Activated T-cell treated with anti-CD3 and anti-CD28 coated beads, Interleukin-2, amount 50 U/mL, for 24 hours (primary cell): ENCODE data around the gene SLC10A3.

Experiments used
- DNase-seq: peaks from one replicate; pipeline ENCODE4 v3.0.0-alpha.2; 2020
- H3K27ac Mint-ChIP-seq: 2 replicates; pipeline ENCODE4 v1.8.0; 2020; ENCODE audit warnings: mild to moderate bottlenecking, mixed read lengths
- H3K27me3 Mint-ChIP-seq: 2 replicates; pipeline ENCODE4 v1.8.0; 2020; ENCODE audit warnings: mixed read lengths
- H3K36me3 Mint-ChIP-seq: 2 replicates; pipeline ENCODE4 v1.8.0; 2020; ENCODE audit warnings: low read depth, mixed read lengths
- H3K4me1 Mint-ChIP-seq: 2 replicates; pipeline ENCODE4 v1.8.0; 2020; ENCODE audit warnings: low read depth, mixed read lengths
- H3K4me3 Mint-ChIP-seq: 2 replicates; pipeline ENCODE4 v1.8.0; 2020; ENCODE audit warnings: mild to moderate bottlenecking, moderate library complexity, mixed read lengths
- H3K9me3 Mint-ChIP-seq: 2 replicates; pipeline ENCODE4 v1.8.0; 2020; ENCODE audit warnings: mixed read lengths

SLC10A3 gene

GRCh38 chrX:154481911-154482601 is 8.4 kb downstream of the SLC10A3 start:
- Mint-ChIP-seq H3K27me3 (peaks cover 14% of the 10 kb centered on the region), H3K9me3 (no peaks in the 10 kb centered on the region), H3K4me1 (peaks cover 34% of the 10 kb centered on the region), H3K4me3 (no peak overlapping the region), H3K27ac (no peak overlapping the region), H3K36me3 (peaks cover 28% of the 10 kb centered on the region)
- DNase-seq, result no peak

- H3K36me3 Mint-ChIP-seq, result peaks cover 26% of the 10 kb centered on the region
- H3K4me1 Mint-ChIP-seq, result peaks cover 32% of the 10 kb centered on the region
- H3K4me3 Mint-ChIP-seq, result no peak overlapping the region
- no peak for DNase-seq
- H3K9me3 Mint-ChIP-seq, result no peaks in the 10 kb centered on the region
- peaks cover 14% of the 10 kb centered on the region for H3K27me3 Mint-ChIP-seq
- H3K27ac Mint-ChIP-seq, result no peak overlapping the region
These were observed 9.2 kb downstream of the SLC10A3 start for GRCh38 chrX:154481195-154481594.

GRCh38 chrX:154478728-154479622 is 11.5 kb downstream of the SLC10A3 start, which contains the start of gene LAGE3:
Gene LAGE3 (minus strand): TSS chrX:154479281. CDS start chrX:154478915, 366 bp downstream.
- H3K27ac Mint-ChIP-seq, result peak within 1 kb of the TSS; percentile 94
- H3K4me1 Mint-ChIP-seq, result peaks cover 27% of the 10 kb centered on the region
- peaks cover 15% of the 10 kb centered on the region for H3K36me3 Mint-ChIP-seq
- peak; percentile 97 for DNase-seq
- H3K4me3 Mint-ChIP-seq, result peak within 1 kb of the TSS; percentile 84
- H3K27me3 Mint-ChIP-seq, result peaks cover 19% of the 10 kb centered on the region
- H3K9me3 Mint-ChIP-seq, result no peaks in the 10 kb centered on the region

GRCh38 chrX:154477891-154478477 is 12.4 kb downstream of the SLC10A3 start:
- peak overlapping the region; percentile 94 for H3K27ac Mint-ChIP-seq

GRCh38 chrX:154476821-154477220 is 13.6 kb downstream of the SLC10A3 start:
- Mint-ChIP-seq H3K9me3 (no peaks in the 10 kb centered on the region), H3K27me3 (peaks cover 9% of the 10 kb centered on the region), H3K4me3 (no peak overlapping the region), H3K4me1 (peaks cover 19% of the 10 kb centered on the region), H3K27ac (no peak overlapping the region), H3K36me3 (peaks cover 22% of the 10 kb centered on the region)
- DNase-seq, result no peak

More at GRCh38 chrX:154477891-154478477, 12.4 kb downstream of the SLC10A3 start:
- Mint-ChIP-seq H3K4me3 (peak overlapping the region; percentile 84), H3K9me3 (no peaks in the 10 kb centered on the region), H3K27me3 (peaks cover 15% of the 10 kb centered on the region), H3K4me1 (peaks cover 19% of the 10 kb centered on the region), H3K36me3 (peaks cover 13% of the 10 kb centered on the region)
- no peak for DNase-seq

GRCh38 chrX:154473683-154474082 is 16.7 kb downstream of the SLC10A3 start:
- DNase-seq, result no peak
- no peak overlapping the region for H3K27ac Mint-ChIP-seq

GRCh38 chrX:154472685-154473632 is 17.5 kb downstream of the SLC10A3 start:
- H3K9me3 Mint-ChIP-seq, result no peaks in the 10 kb centered on the region
- no peak for DNase-seq
- H3K4me1 Mint-ChIP-seq, result peaks cover 12% of the 10 kb centered on the region
- peaks cover 5% of the 10 kb centered on the region for H3K27me3 Mint-ChIP-seq
- H3K4me3 Mint-ChIP-seq, result no peak overlapping the region
- H3K36me3 Mint-ChIP-seq, result peaks cover 51% of the 10 kb centered on the region
- H3K27ac Mint-ChIP-seq, result no peak overlapping the region

More at GRCh38 chrX:154473683-154474082, 16.7 kb downstream of the SLC10A3 start:
- peaks cover 46% of the 10 kb centered on the region for H3K36me3 Mint-ChIP-seq
- peaks cover 5% of the 10 kb centered on the region for H3K27me3 Mint-ChIP-seq
- H3K4me1 Mint-ChIP-seq, result peaks cover 12% of the 10 kb centered on the region
- no peak overlapping the region for H3K4me3 Mint-ChIP-seq
- H3K9me3 Mint-ChIP-seq, result no peaks in the 10 kb centered on the region

GRCh38 chrX:154471839-154472684 is 18.4 kb downstream of the SLC10A3 start:
- no peak overlapping the region for H3K27ac Mint-ChIP-seq
- H3K4me3 Mint-ChIP-seq, result no peak overlapping the region
- H3K36me3 Mint-ChIP-seq, result peaks cover 52% of the 10 kb centered on the region
- H3K4me1 Mint-ChIP-seq, result peaks cover 4% of the 10 kb centered on the region
- no peak for DNase-seq
- peaks cover 5% of the 10 kb centered on the region for H3K27me3 Mint-ChIP-seq
- no peaks in the 10 kb centered on the region for H3K9me3 Mint-ChIP-seq

GRCh38 chrX:154470914-154471568 is 19.4 kb downstream of the SLC10A3 start:
- no peaks in the 10 kb centered on the region for H3K9me3 Mint-ChIP-seq
- no peak overlapping the region for H3K27ac Mint-ChIP-seq

GRCh38 chrX:154470434-154470833 is 20.0 kb downstream of the SLC10A3 start:
- Mint-ChIP-seq H3K4me1 (peaks cover 2% of the 10 kb centered on the region), H3K4me3 (no peak overlapping the region), H3K27ac (no peak overlapping the region), H3K9me3 (no peaks in the 10 kb centered on the region), H3K36me3 (peaks cover 60% of the 10 kb centered on the region), H3K27me3 (peaks cover 2% of the 10 kb centered on the region)
- DNase-seq, result no peak

More at GRCh38 chrX:154470914-154471568, 19.4 kb downstream of the SLC10A3 start:
- peaks cover 57% of the 10 kb centered on the region for H3K36me3 Mint-ChIP-seq
- peaks cover 5% of the 10 kb centered on the region for H3K27me3 Mint-ChIP-seq
- H3K4me3 Mint-ChIP-seq, result no peak overlapping the region
- no peak for DNase-seq
- peaks cover 4% of the 10 kb centered on the region for H3K4me1 Mint-ChIP-seq

- Mint-ChIP-seq H3K4me1 (no peaks in the 10 kb centered on the region), H3K36me3 (peaks cover 62% of the 10 kb centered on the region), H3K9me3 (no peaks in the 10 kb centered on the region), H3K27me3 (no peaks in the 10 kb centered on the region), H3K4me3 (no peak overlapping the region), H3K27ac (no peak overlapping the region)
- DNase-seq, result no peak
These were observed 20.5 kb downstream of the SLC10A3 start for GRCh38 chrX:154469880-154470279.

GRCh38 chrX:154469114-154469513 is 21.3 kb downstream of the SLC10A3 start:
- peaks cover 63% of the 10 kb centered on the region for H3K36me3 Mint-ChIP-seq
- H3K9me3 Mint-ChIP-seq, result no peaks in the 10 kb centered on the region
- no peak overlapping the region for H3K4me3 Mint-ChIP-seq
- no peak overlapping the region for H3K27ac Mint-ChIP-seq
- no peaks in the 10 kb centered on the region for H3K27me3 Mint-ChIP-seq
- no peaks in the 10 kb centered on the region for H3K4me1 Mint-ChIP-seq
- no peak for DNase-seq

- Mint-ChIP-seq H3K36me3 (peaks cover 58% of the 10 kb centered on the region), H3K27ac (no peak overlapping the region), H3K4me3 (no peak overlapping the region), H3K4me1 (no peaks in the 10 kb centered on the region), H3K27me3 (no peaks in the 10 kb centered on the region), H3K9me3 (no peaks in the 10 kb centered on the region)
- no peak for DNase-seq
These were observed 22.2 kb downstream of the SLC10A3 start for GRCh38 chrX:154468217-154468616.
